GM18873 (cell line): Measurements from ENCODE around the gene TUBB.

ENCODE experiments used
- ATAC-seq: cut with Tn5 transposase; IDR thresholded peaks from one replicate; pipeline ENCODE4 v1.9.1; 2021; ENCODE audit warnings: mild to moderate bottlenecking, moderate library complexity, moderate number of reproducible peaks; ENCODE audit not compliant: unreplicated experiment, low FRiP score

Gene TUBB

GRCh38 chr6:30732237-30732943, 12.2 kb downstream of the TUBB start:
- no peak for ATAC-seq

GRCh38 chr6:30735668-30736314, 15.6 kb downstream of the TUBB start:
- no peak for ATAC-seq

GRCh38 chr6:30738532-30738931, 18.4 kb downstream of the TUBB start:
- ATAC-seq, result no peak

- ATAC-seq, result no peak
These were observed 20.4 kb downstream of the TUBB start for GRCh38 chr6:30740540-30740870.

GRCh38 chr6:30741063-30741779, 21.1 kb downstream of the TUBB start:
- ATAC-seq, result no peak

GRCh38 chr6:30741789-30742315, 21.7 kb downstream of the TUBB start:
- peak; percentile 2 for ATAC-seq

GRCh38 chr6:30742316-30743098, 22.4 kb downstream of the TUBB start, which contains the start of gene FLOT1:
Gene FLOT1 (minus strand): TSS chr6:30742687. CDS start chr6:30742189, 498 bp downstream.
- ATAC-seq, result peak; percentile 50

GRCh38 chr6:30743099-30744053, 23.2 kb downstream of the TUBB start:
- ATAC-seq, result peak; percentile 9

GRCh38 chr6:30744054-30744805, 24.1 kb downstream of the TUBB start, which contains the start of gene IER3:
Gene IER3 (minus strand): TSS chr6:30744547. CDS start chr6:30744518, 29 bp downstream.
- ATAC-seq, result no peak

- no peak for ATAC-seq
These were observed 27.1 kb downstream of the TUBB start for GRCh38 chr6:30747300-30747687.

GRCh38 chr6:30747902-30748769, 28.0 kb downstream of the TUBB start:
- ATAC-seq, result no peak

- ATAC-seq, result no peak
These were observed 28.8 kb downstream of the TUBB start for GRCh38 chr6:30748851-30749540.

- ATAC-seq, result no peak
These were observed 29.6 kb downstream of the TUBB start for GRCh38 chr6:30749554-30750378.

- no peak for ATAC-seq
These were observed 30.2 kb downstream of the TUBB start for GRCh38 chr6:30750379-30750668.

GRCh38 chr6:30752157-30752927, 32.2 kb downstream of the TUBB start:
- no peak for ATAC-seq

GRCh38 chr6:30754631-30755030, 34.5 kb downstream of the TUBB start:
- ATAC-seq, result no peak
